GM21717 (cell line): ENCODE measurements around the gene LRP1B.

Source experiments
- ATAC-seq: cut with Tn5 transposase; IDR thresholded peaks from one replicate; pipeline ENCODE4 v1.9.1; 2021; ENCODE audit warnings: mild to moderate bottlenecking, moderate library complexity; ENCODE audit not compliant: unreplicated experiment

The LRP1B gene

DNA sequence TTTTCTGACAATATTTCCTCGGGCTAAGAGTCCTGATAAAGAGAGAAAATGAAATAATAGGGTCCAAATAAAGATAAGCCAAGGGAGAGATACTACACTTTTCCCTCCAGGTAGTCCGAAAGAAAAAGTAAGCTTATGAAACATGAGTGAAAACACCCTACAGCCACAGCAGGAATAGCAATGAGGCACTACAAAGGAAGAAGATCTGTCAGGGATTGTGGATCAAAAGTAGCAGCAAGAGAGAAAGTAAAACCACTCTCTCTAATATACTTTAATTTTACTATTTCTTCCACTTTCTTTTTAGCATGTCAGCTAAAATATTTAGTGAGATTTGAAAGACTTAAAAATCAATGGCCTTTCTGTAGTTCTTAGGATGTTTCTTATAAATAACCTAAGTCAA, 1601.8 kb downstream of the LRP1B start:
- ATAC-seq: no peak

DNA sequence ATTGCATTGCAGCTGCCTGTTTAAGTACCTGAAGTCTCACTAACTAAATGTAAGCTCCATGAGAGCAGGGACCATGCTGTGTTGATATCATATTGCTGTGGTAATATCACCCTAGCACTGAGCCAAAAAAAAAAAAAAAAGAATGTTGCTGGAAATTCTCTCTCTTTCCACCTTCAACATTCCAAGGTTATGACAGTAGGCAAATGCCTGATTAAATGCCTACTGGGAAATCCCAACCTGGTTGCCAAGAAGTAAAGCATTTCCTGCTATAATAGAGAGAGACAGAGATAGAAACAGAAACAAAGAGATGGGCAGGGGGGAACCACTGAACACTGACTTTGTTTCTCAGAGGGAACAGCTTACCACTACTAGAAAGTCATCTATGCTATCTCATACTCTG, 1604.2 kb downstream of the LRP1B start:
- no peak for ATAC-seq

DNA sequence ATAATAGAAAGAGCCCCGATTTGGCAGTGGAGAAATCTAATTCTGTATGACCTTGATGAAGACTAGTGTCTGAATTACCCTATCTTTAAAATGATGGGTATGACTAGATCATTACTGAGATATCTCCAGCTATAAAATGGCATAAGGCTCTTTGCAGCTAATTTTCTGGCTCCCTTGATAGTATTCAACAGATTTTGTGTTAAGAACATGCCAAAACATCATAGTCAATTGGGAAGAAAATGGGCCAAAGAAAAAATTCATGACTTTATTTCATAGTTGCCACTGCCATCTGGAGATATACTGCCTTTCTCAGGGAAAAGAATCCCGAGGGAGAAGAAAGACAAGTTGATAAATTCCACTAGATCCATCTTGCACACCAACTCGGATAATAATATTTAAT, 1618.7 kb downstream of the LRP1B start:
- no peak for ATAC-seq

DNA sequence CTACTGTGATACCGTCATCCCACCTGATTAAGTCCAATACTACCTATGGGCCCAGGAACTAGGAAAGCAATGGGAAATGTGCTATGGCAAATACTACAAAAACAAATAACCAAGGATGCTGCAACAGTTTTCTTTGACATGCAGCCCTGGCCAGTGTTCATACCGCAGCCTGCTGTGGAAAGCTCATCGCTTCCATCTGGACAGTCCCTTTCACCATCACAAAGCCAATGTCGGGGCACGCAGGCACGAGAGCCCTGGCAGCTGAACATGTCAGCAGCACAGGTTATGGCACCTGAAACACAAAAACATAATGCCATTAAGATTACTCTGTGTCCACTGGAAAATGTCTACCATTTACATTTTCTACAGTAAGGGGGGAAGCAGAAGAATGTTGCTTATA, 1621.1 kb downstream of the LRP1B start:
- no peak for ATAC-seq

DNA sequence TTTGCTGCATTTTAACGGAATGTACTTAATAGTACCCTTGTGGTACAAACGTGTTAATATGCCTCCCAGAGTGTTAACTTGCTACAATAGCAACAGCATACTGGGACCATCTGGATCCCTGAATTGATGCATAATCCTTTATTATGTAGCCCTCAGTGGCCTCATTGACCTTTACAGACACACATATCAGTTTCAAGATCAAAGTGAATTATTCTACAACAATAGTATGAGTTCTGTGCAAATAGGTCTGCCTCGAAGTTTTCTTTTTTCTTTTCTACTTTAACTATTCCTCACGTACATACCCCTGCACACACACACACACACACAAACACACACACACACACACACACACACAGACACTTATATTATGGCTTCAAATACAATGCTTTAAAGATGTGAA, 1622.1 kb downstream of the LRP1B start:
- ATAC-seq: no peak

DNA sequence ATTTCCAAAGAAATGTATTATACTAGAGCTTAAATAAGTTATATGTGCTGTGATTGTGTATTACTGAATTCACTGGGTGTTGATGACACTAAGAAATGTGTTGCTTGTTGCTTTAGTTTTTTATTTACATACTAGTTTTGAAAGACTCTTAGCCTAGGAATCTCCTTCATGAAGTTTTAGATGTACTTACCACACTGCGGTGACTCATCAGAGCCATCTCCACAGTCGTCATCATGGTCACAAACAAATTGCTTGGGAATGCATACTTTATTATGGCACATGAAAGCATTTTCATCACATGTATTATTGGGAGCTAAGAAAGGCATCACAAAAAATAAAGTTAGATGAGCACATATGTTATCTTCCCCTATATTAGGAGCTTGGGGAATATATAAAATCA, 1624.2 kb downstream of the LRP1B start:
- no peak for ATAC-seq

DNA sequence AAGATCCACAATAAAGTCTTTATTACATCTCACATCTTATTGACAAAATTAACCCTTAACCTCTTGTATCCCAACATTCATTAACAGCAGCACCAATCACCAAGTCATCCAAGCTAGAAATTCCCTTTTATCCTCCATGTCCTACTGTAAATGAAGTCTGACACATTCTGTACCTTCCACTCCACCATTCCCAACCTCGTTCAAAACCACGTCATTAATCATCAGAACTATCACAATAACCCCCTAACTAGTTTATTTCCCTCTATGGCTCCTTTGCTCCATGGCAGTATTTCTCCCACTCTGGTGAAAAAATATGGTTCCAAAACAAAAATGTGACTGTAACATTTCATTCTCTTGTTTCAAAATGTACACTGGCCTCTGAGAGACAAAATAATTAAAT, 1626.2 kb downstream of the LRP1B start:
- ATAC-seq: no peak

DNA sequence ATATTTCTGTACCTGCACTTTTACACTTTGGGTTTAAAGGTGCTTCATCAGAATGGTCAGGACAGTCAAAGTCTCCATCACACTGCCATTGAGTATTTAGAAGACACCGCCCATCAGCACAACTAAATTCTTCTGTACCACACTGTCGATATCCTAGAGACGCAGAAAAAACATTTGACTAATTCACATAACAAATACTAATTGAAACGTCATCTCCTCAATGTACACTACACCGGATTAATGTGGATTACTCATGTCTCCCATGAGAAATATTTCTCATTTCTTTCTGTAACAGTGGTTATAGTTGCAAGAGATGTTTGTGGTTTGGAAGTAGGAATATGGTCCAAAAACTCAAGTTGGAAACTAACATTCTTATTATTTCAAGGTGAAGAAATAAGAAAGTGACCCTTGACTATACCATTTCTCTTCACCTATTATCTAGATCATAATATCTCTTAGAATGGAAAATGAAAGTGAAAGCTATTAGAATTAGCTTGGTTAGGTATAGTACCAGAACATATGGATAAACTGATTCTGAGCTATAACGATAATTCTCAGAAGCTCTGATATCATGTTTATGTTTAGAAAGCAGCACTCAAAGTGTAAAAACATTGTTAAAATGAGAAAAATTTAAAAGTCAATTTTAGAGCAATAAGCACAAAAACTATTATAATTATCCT, 1627.7 kb downstream of the LRP1B start:
- no peak for ATAC-seq

DNA sequence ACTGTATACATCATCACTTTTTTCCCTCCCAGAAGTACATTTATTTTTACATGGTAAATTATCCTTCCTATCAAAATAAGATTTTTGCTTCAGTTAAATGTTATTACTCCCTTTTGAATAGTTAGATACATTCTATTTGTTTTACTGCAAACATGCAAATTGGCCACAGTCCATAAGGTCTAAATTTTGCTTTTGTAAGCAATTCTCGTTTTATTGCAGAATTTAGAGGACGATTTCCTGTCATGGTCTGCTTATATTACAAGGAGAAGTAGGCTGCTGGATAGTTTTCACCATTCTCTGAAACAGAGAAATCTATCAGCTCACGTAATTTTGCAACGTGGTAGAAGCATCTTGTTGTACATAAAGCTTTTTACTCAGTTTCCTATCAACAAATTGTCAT, 1632.5 kb downstream of the LRP1B start:
- ATAC-seq: no peak

DNA sequence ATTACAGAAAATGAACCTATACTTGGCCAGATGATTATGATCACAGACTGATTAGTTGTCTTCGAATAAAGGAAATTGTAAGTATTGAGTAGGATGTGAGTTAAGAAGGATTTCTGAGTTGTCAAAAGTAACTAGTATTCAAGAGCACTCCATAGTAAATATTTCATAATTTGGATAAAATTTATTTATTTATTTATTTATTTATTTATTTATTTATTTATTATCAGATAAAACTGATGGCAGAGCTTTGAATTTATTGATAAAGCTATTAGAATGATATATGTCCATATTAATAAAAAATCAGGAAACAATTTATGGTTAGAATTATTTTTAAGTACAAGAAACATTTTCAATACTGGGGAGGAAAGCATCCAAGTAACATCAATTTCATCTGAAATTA, 1634.1 kb downstream of the LRP1B start:
- no peak for ATAC-seq

DNA sequence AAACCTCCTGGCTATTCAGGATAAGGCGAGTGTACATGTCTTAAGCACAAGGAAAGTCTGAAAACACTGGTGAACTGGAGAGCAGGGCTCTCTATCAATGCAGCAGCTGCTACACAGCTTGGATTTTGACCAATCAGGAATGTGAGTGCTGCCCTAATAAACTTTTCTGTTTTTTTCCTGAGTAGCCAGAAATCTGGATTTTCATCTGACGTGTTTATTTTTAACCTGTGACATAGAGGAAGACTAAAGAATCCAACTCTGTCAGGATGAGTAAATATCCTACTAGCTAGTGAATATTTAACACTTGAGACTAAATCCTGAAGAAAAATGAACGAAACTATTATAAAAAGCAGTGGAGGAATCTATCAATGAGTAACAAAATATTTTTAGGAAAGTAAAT, 1638.9 kb downstream of the LRP1B start:
- no peak for ATAC-seq

DNA sequence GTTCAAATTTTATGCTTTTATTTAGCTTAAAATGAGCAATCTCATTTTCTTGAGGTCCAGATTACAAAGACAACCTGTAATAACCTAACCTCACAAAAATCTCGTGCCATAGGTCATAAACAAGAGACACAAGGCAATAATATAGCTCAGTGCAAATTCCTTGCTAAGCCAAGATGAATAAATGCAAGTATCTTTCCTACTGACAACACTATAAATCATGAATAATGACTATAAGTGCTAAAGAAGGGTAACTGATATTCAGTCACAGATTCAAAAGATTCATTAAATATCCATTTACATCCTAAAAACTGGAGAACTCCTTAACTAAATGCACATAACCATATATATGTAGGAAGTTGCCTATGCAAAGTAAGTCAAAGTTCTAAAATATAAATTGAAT, 1641.6 kb downstream of the LRP1B start:
- ATAC-seq: no peak

DNA sequence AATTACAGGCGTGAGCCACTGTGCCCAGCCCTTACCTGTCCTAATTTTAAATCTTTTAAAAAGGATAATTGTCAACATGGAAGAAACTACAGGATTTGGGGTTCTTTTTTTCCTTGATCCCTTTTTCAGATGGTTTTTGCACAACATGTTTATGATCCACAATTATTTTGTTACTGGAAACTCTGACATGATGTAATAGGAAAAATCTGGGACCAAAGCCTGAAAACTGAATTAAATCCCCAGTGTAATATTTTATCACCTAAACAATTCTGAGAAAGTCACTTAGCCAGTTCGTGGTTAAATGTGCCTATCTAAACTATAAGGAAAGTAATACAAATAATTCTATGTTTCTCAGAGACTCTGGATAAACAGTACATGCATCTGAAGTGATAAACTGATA, 1649.7 kb downstream of the LRP1B start:
- ATAC-seq: no peak

DNA sequence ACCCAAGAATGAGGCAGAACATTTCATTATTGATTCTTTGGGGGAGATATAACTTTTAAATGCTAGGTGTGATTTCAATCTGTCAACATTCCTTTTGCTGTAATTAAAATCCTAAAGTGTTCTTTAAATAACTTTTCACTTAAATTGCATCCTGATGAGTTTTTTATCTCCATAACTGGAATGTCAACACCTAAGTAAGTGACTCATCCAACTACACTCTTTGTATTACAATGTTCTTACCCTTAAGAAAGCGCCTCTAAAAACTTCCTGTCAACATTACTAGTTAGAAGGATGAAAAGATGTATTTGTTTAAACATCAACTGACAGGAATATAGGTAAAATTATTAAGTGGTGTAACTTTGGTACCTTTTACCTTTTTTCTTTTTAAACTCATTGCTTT, 1657.0 kb downstream of the LRP1B start:
- ATAC-seq: no peak

DNA sequence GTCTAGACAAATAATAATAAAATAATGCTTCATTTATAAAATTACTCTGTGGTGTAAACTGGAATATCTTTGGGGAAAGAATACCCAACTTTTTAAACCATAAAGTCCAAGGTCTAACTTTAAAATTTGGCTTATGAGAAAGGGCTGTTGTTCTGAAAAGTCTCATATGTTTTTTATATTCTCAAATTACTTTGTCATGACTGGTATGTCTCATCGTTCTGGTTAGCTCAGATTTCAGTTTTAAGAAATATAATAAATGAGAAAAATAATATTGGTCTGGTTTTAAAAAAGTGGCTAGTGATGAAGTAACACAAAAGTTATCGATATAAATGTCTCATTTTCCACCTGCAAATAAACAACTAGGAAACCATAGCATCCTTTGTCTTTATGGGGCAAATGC, 1658.1 kb downstream of the LRP1B start:
- ATAC-seq: no peak

DNA sequence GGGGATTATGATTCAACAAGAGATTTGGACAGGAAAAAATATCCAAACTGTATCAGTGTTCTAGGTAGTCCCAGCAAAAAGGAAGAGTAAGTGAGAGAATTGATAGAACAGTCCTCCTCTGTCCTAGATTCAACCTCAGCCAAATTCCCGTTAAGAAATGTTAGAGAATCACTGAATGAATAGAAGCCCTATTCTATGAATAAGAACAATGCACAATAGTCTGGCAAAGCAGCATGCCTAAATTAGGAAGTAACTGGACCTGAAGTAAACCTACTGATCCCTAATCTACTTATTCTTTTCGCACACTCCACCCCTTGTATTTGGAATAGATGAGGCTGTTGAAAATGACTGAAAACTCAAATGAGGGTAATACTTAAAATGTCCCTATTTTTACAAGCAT, 1665.5 kb downstream of the LRP1B start:
- no peak for ATAC-seq

DNA sequence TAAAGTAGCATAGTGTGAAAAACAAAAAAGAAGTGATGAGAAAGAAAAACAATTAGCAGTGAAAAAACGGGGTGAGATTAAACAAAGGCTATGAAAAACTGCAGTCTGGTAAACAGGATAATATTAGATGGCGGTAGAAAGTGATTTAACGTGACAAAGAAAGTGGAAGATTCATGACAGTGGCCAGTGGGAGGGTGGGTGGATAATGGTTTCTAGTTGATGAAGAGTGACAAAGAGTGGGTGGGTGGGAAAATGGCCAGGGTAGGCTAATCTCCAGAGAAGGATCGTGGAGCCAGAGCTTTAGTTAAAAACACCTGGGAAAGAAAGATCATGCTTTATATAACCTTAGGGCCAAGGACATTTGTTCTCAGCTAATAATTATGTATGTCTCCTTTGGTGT, 1667.8 kb downstream of the LRP1B start:
- ATAC-seq: no peak

DNA sequence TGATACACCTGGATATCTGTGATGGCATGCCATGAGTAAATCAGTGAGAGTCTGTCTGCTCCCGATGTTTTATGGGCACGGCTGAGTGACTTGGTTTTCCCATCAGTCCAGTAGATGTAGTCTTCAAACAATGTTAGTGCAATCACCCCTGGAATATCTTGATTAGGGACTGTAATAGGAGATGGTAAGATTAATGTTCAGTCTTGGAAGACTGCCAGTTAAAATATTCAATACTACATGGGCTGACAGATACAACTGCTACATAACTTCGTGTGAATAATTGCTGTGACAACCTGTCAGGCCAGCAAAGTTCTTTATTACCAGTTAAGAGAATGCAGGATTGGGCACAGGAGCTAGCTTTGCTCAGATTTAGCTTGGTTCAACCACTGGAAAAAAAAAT, 1673.3 kb downstream of the LRP1B start:
- no peak for ATAC-seq

DNA sequence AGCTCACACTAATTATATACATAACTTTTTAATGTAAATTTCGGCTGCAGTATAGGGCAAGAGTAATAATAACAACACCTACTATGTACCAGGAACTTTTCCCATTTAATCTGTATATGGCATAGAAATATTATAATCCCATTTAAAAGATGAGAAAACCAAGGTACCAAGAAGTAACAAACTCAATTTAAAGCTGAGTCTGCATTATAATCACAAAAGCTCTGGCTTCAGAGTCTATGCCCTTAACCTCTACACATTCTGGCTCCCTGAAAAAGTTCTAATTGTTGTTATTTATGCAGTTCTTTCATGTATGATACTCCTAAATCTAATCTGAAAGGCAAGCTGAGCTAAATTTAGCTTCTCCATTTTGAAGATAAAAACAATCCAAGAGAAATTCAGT, 1675.5 kb downstream of the LRP1B start:
- ATAC-seq: no peak

DNA sequence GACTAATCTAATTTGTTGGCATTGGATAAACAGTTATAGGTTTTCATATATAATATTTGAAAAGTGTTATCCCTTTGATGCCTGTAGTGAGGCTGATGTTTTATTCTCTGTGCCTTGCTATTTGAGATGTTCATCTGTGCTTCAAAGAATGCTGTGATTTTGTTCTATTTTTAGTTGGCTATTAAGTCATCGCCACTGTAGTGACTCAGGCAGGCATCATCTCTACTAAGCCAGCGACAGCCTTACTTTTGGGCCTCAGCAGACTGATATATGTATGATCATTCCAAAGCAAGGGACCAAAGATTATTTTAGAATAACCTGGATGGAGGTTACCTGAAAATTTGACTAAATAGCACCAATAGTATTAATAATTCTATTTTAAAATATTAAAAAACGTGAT, 1676.1 kb downstream of the LRP1B start:
- ATAC-seq: no peak

DNA sequence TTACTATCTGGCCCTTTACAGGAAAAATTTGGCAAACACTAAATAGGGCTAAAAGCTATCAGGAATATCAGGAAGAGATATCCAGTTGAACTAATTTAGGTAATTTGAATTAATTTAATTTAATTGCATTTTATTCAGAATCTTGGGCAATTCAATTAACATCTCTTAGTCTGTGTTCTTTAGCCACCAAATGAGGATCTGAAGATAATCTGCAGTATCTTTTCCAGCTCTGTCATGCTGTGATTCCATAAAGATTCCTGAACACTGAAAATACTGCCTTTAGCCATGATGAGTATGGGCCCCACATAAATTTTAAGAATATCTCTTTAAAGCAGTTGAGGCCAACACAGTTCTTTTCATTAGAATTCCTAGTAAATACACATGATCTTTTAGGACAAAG, 1679.5 kb downstream of the LRP1B start:
- ATAC-seq: no peak

DNA sequence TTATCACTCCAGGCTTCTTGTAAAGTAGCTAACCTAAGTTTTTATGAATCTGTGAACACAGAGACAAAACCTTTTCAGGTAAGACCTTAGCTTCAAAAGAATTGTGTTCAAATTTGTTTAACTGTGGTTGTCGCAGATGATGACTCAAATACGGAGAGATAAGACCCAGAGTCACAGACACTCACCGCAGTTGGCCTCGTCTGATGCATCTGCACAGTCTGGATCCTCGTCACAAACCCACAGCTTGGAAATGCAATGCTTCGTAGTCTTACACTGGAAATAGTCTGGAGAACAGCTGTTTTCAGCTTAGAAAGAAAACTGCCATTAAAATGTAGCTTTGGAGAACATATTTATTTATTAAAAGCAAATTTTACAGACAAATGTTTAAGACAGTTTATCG, 1688.5 kb downstream of the LRP1B start:
- ATAC-seq: no peak

DNA sequence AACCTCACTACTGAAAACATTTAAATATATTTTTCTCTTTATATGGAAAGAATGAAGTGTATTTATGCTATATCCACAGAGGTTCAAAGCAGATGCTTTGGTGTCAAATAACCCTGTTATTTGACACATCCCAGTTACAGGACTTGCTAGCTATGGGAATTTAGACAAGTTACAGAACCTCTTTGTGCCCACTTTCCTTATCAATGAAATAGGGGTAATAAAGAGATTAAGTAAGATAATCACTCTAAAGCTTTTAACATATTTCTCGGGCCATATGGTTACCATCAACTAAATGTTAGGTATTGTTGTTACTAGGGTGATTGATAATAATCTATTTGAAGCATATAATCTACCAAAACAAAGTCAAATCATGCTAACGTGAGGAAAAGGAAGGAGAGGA, 1690.0 kb downstream of the LRP1B start:
- no peak for ATAC-seq

DNA sequence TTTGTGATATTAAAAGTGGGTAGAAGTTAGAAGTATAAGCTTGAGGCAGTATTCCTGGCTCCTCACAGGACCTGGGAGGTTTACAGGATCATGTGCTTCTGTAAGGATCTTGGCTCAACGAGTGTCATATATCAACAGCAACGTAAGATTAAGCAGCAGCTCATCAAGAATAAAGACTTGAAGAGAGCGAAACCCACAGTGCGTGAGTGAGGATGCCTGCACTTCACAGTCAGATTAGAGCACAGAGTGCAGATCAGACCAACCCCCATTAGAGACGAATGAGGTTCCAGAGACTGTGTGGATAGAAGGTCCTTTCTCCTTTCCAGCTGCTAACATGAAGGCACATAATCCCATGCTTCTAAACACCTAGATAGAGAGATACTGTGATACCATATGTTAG, 1693.9 kb downstream of the LRP1B start:
- no peak for ATAC-seq
